Uterus (tissue), 4 donors: ENCODE results near the gene GABRG3. TPM values are rescaled to one million over a fixed set of nuclear protein-coding genes. Genes with fewer than 3 reads are reported as not detected.

Experiments used
- DNase-seq, 2 donors: peaks; one replicate each; pipeline ENCODE4 v3.0.0-alpha.2; 2019 to 2020
- H3K27ac ChIP-seq, 2 donors: fragments of 200-600 bp; sonication (generic); 1 replicate in 1 of 2; 2 replicates in 1 of 2; pipeline ENCODE4 v1.5.1; 2016 to 2018
- H3K27me3 ChIP-seq, 2 donors: fragments of 200-600 bp; sonication (generic); one replicate each; pipeline ENCODE4 v1.5.1; 2018 to 2019; ENCODE audit warnings: control low read depth in 1 of 2
- H3K36me3 ChIP-seq, 2 donors: fragments of 200-600 bp; sonication (generic); one replicate each; pipeline ENCODE4 v1.5.1; 2019; ENCODE audit warnings: control low read depth in 1 of 2
- H3K4me1 ChIP-seq, 2 donors: fragments of 200-600 bp; sonication (generic); one replicate each; pipeline ENCODE4 v1.5.1; 2018 to 2019; ENCODE audit warnings: control low read depth in 1 of 2
- H3K4me3 ChIP-seq, 2 donors: fragments of 200-600 bp; sonication (generic); 1 replicate in 1 of 2; 2 replicates in 1 of 2; pipeline ENCODE4 v1.5.1; 2018 to 2019; ENCODE audit warnings: mild to moderate bottlenecking in 1 of 2
- H3K9me3 ChIP-seq, 2 donors: fragments of 200-600 bp; sonication (generic); one replicate each; pipeline ENCODE4 v1.5.1; 2019; ENCODE audit warnings: control low read depth in 1 of 2
- CTCF ChIP-seq, 4 experiments: fragments of 200-600 bp in 2 of 4; fragments of 450-650 bp in 2 of 4; sonication (generic) in 2 of 4; IDR thresholded peaks; one replicate each; pipeline ENCODE4 v1.5.1; 2016 to 2019; ENCODE audit warnings: antibody characterized with exemption in 4 of 4, mild to moderate bottlenecking in 2 of 4, moderate library complexity in 1 of 4
- POLR2A ChIP-seq, 2 donors: fragments of 450-650 bp; IDR thresholded peaks; one replicate each; pipeline ENCODE4 v1.6.1; 2016; ENCODE audit warnings: antibody characterized with exemption in 2 of 2, mild to moderate bottlenecking in 1 of 2, moderate library complexity in 1 of 2
- intact Hi-C: fragments of 100-400 bp; cut with DNase I; formaldehyde crosslinking; loops from one replicate; pipeline ENCODE4 v1.15.1; 2023; ENCODE audit warnings: low total_unique reads
- total RNA-seq, 4 donors: library from RNA; depleted of rRNA in 3 of 4; stranded (reverse); fragments of >200 nt in 3 of 4; gene quantifications; one replicate each; pipeline versions ENCODE4 v1.1.0 to v1.2.4, GENCODE V29; 2014 to 2023
- donor health status: DM: yes; HTN: yes; CAD: no.

The GABRG3 gene
- total RNA-seq, 4 donors from 2014 or later, result 3.0 TPM; not detected in 3

- no peaks in the 10 kb centered on the region for H3K4me1 ChIP-seq
- H3K36me3 ChIP-seq, result no peaks in the 10 kb centered on the region
- H3K4me3 ChIP-seq, result no peak overlapping the region
- TF ChIP-seq CTCF (IDR thresholded peaks at IDR 0.05) (no peak), POLR2A (IDR thresholded peaks at IDR 0.05) (no peak)
- intact Hi-C loops, result no loop called here
- no peaks in the 10 kb centered on the region for H3K9me3 ChIP-seq
- H3K27ac ChIP-seq, result no peak overlapping the region
- DNase-seq, result no peak
- H3K27me3 ChIP-seq, result no peaks in the 10 kb centered on the region
Measured at GRCh38 chr15:27293607-27294006, 322.6 kb downstream of the GABRG3 start.

GRCh38 chr15:27317736-27318135 is 346.8 kb downstream of the GABRG3 start:
- TF ChIP-seq CTCF (IDR thresholded peaks at IDR 0.05), result no peak
- intact Hi-C loops, result no loop called here

GRCh38 chr15:27323801-27324200 is 352.8 kb downstream of the GABRG3 start:
- no peaks in the 10 kb centered on the region for H3K36me3 ChIP-seq
- H3K9me3 ChIP-seq, result no peaks in the 10 kb centered on the region
- intact Hi-C loops, result no loop called here
- no peak overlapping the region for H3K27ac ChIP-seq
- H3K4me1 ChIP-seq, result no peaks in the 10 kb centered on the region
- no peaks in the 10 kb centered on the region for H3K27me3 ChIP-seq
- TF ChIP-seq POLR2A (IDR thresholded peaks at IDR 0.05), result no peak
- no peak for TF ChIP-seq CTCF (IDR thresholded peaks at IDR 0.05)
- no peak overlapping the region for H3K4me3 ChIP-seq
- no peak for DNase-seq

More at GRCh38 chr15:27317736-27318135, 346.8 kb downstream of the GABRG3 start:
- Histone ChIP-seq H3K9me3 (no peaks in the 10 kb centered on the region), H3K27ac (no peak overlapping the region), H3K27me3 (no peaks in the 10 kb centered on the region), H3K4me1 (no peaks in the 10 kb centered on the region), H3K36me3 (no peaks in the 10 kb centered on the region), H3K4me3 (no peak overlapping the region)
- no peak for DNase-seq

GRCh38 chr15:27324886-27325615 is 354.1 kb downstream of the GABRG3 start:
- H3K27ac ChIP-seq, result no peak overlapping the region
- no peak for DNase-seq
- no peak for TF ChIP-seq POLR2A (IDR thresholded peaks at IDR 0.05)
- TF ChIP-seq CTCF (IDR thresholded peaks at IDR 0.05), result no peak

GRCh38 chr15:27327467-27328025 is 356.6 kb downstream of the GABRG3 start:
- Histone ChIP-seq H3K36me3 (no peaks in the 10 kb centered on the region), H3K27me3 (no peaks in the 10 kb centered on the region), H3K4me3 (no peak overlapping the region), H3K4me1 (no peaks in the 10 kb centered on the region), H3K27ac (no peak overlapping the region), H3K9me3 (no peaks in the 10 kb centered on the region)
- no peak for DNase-seq
- no peak for TF ChIP-seq CTCF (IDR thresholded peaks at IDR 0.05)
- TF ChIP-seq POLR2A (IDR thresholded peaks at IDR 0.05), result no peak
- intact Hi-C loops, result no loop called here

More at GRCh38 chr15:27324886-27325615, 354.1 kb downstream of the GABRG3 start:
- Histone ChIP-seq H3K36me3 (no peaks in the 10 kb centered on the region), H3K9me3 (no peaks in the 10 kb centered on the region), H3K27me3 (no peaks in the 10 kb centered on the region), H3K4me1 (no peaks in the 10 kb centered on the region), H3K4me3 (no peak overlapping the region)
- intact Hi-C loops, result no loop called here
